Gastrocnemius medialis (tissue), 4 donors: ENCODE measurements around the gene KCNIP4. TPM values are rescaled to one million over a fixed set of nuclear protein-coding genes. Genes with fewer than 3 reads are reported as not detected.

Source experiments
- ATAC-seq, 2 donors: fragments of 150-250 bp; one replicate each; pipeline ENCODE4 v1.9.1; 2016
- DNase-seq, 2 donors: peaks; one replicate each; pipeline ENCODE4 v3.0.0-alpha.2; 2019
- H3K27ac ChIP-seq, 4 donors: fragments of 200-600 bp; sonication (generic); 1 replicate in 1 of 4; 2 replicates in 3 of 4; pipeline ENCODE4 v1.5.1; 2016 to 2018; ENCODE audit warnings: mild to moderate bottlenecking in 2 of 4, moderate library complexity in 1 of 4
- H3K27me3 ChIP-seq, 3 donors: fragments of 200-600 bp; sonication (generic) in 2 of 3; 1 replicate in 1 of 3; 2 replicates in 2 of 3; pipeline versions ENCODE4 v1.5.1 to v1.6.0; 2016 to 2019; ENCODE audit warnings: mild to moderate bottlenecking in 1 of 3, moderate library complexity in 1 of 3
- H3K36me3 ChIP-seq, 2 donors: fragments of 200-600 bp; sonication (generic) in 1 of 2; one replicate each; pipeline ENCODE4 v1.5.1; 2017 to 2018
- H3K4me1 ChIP-seq, 2 donors: fragments of 200-600 bp; sonication (generic) in 1 of 2; one replicate each; pipeline ENCODE4 v1.5.1; 2016 to 2017; ENCODE audit warnings: mild to moderate bottlenecking in 2 of 2
- H3K4me3 ChIP-seq, 4 donors: fragments of 200-600 bp; sonication (generic) in 3 of 4; 1 replicate in 1 of 4; 2 replicates in 3 of 4; pipeline ENCODE4 v1.5.1; 2016 to 2019; ENCODE audit warnings: mild to moderate bottlenecking in 2 of 4
- H3K9me3 ChIP-seq, 3 donors: fragments of 200-600 bp; sonication (generic) in 2 of 3; 1 replicate in 1 of 3; 2 replicates in 2 of 3; pipeline ENCODE4 v1.5.1; 2016 to 2019
- POLR2A ChIP-seq, 2 donors: fragments of 450-650 bp; IDR thresholded peaks; one replicate each; pipeline ENCODE4 v1.6.1; 2017; ENCODE audit warnings: antibody characterized with exemption in 2 of 2, mild to moderate bottlenecking in 2 of 2, moderate library complexity in 2 of 2
- in situ Hi-C, 4 donors: fragments of 200-750 bp; cut with MboI; loops; one replicate each; pipeline versions ENCODE4 v1.15.0 to v1.8.0; 2017; ENCODE audit warnings: low sequenced_read_pairs in 4 of 4
- intact Hi-C: fragments of 100-400 bp; cut with DNase I; formaldehyde crosslinking; loops from one replicate; pipeline ENCODE4 v1.15.1; 2023; ENCODE audit warnings: low total_unique reads
- total RNA-seq, 4 donors: library from RNA; depleted of rRNA; stranded (reverse); fragments of >200 nt; gene quantifications; one replicate each; pipeline versions ENCODE4 v1.1.0 to v1.2.3, GENCODE V29; 2016
- TF ChIP-seq, protein P1 (sequence below), 5 experiments: fragments of 450-650 bp in 3 of 5; fragments of 200-600 bp in 2 of 5; sonication (generic) in 2 of 5; IDR thresholded peaks in 4 of 5; conservative IDR thresholded peaks in 1 of 5; 1 replicate in 4 of 5; 2 replicates in 1 of 5; pipeline ENCODE4 v1.5.1; 2016 to 2019; ENCODE audit warnings: antibody characterized with exemption in 5 of 5, mild to moderate bottlenecking in 3 of 5, moderate library complexity in 3 of 5

Gene KCNIP4
- total RNA-seq, 4 donors from 2014 or later: not detected

DNA sequence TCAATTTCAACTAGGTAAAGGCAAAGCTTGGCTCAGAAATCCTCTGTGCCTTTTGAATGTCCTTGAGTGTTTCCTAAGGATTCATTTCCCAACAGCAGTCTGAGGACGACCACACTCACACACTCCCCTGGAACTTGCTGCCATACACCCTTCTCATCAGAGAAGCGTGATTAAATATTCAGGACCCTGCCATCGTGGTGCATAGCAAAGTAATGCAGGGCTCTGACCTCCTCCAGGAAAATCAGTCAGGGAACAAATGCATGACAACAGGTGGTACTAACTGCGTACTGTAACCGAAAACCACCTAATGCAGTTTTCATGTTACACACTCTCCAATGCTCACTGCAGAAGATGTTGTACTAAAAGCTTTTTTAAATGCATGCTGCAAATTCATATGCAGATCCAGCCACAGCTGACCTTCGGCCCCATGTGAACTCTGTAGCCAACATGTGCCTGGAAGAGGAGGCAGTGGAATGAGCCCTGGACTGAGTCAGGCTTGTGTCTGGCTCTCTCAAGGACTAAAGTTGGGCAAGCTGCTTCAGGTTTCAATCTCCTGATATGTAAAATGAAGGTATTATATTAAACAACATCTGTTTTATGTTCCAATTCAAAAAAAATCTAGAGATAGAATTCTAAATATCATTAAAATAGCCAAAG lies 238.3 kb downstream of the KCNIP4 start:
- Histone ChIP-seq H3K36me3 (no peaks in the 10 kb centered on the region), H3K27ac (no peak overlapping the region), H3K27me3 (no peaks in the 10 kb centered on the region), H3K4me1 (no peaks in the 10 kb centered on the region), H3K4me3 (no peak overlapping the region), H3K9me3 (no peaks in the 10 kb centered on the region)
- DNase-seq (no peak), ATAC-seq (no peak)
- TF ChIP-seq, protein P1, sequence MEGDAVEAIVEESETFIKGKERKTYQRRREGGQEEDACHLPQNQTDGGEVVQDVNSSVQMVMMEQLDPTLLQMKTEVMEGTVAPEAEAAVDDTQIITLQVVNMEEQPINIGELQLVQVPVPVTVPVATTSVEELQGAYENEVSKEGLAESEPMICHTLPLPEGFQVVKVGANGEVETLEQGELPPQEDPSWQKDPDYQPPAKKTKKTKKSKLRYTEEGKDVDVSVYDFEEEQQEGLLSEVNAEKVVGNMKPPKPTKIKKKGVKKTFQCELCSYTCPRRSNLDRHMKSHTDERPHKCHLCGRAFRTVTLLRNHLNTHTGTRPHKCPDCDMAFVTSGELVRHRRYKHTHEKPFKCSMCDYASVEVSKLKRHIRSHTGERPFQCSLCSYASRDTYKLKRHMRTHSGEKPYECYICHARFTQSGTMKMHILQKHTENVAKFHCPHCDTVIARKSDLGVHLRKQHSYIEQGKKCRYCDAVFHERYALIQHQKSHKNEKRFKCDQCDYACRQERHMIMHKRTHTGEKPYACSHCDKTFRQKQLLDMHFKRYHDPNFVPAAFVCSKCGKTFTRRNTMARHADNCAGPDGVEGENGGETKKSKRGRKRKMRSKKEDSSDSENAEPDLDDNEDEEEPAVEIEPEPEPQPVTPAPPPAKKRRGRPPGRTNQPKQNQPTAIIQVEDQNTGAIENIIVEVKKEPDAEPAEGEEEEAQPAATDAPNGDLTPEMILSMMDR (IDR thresholded peaks at IDR 0.05 in 4 of 5, conservative IDR thresholded peaks at IDR 0.05 in 1 of 5): no peak
- no peak for TF ChIP-seq POLR2A (IDR thresholded peaks at IDR 0.05)
- intact Hi-C loops: no loop called here
- in situ Hi-C loops: no loop called here

DNA sequence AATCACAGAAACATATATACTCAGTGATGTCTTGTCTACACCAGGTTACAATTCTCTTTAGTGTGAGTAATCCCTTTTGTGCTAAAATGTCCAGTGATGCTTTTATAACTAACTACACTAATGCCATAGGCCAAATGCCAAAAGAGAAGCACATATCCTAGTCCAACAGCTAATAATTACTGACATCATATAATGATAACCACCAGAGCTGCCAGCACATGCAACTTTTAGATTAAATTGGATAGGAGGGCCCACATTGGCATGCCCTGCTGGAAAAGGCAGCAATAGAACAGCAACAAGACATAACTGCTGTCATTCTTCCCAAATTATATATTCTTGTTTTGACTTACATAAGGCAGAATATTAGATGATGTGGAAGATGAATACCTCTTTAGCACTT lies 238.8 kb downstream of the KCNIP4 start:
- H3K27me3 ChIP-seq: no peaks in the 10 kb centered on the region
- no peak for DNase-seq
- H3K4me3 ChIP-seq: no peak overlapping the region
- TF ChIP-seq POLR2A (IDR thresholded peaks at IDR 0.05): no peak
- TF ChIP-seq, protein P1 (IDR thresholded peaks at IDR 0.05 in 4 of 5, conservative IDR thresholded peaks at IDR 0.05 in 1 of 5): no peak
- H3K27ac ChIP-seq: no peak overlapping the region
- no peaks in the 10 kb centered on the region for H3K36me3 ChIP-seq
- intact Hi-C loops: no loop called here
- in situ Hi-C loops: no loop called here
- H3K4me1 ChIP-seq: no peaks in the 10 kb centered on the region
- H3K9me3 ChIP-seq: no peaks in the 10 kb centered on the region
- ATAC-seq: no peak

GRCh38 chr4:21709031-21709430 lies 239.5 kb downstream of the KCNIP4 start:
- ATAC-seq: no peak
- DNase-seq: no peak
- no peak overlapping the region for H3K4me3 ChIP-seq
- intact Hi-C loops: no loop called here
- TF ChIP-seq POLR2A (IDR thresholded peaks at IDR 0.05): no peak
- TF ChIP-seq, protein P1 (IDR thresholded peaks at IDR 0.05 in 4 of 5, conservative IDR thresholded peaks at IDR 0.05 in 1 of 5): no peak
- H3K36me3 ChIP-seq: no peaks in the 10 kb centered on the region
- no peak overlapping the region for H3K27ac ChIP-seq
- H3K9me3 ChIP-seq: no peaks in the 10 kb centered on the region
- H3K4me1 ChIP-seq: no peaks in the 10 kb centered on the region
- in situ Hi-C loops: no loop called here
- no peaks in the 10 kb centered on the region for H3K27me3 ChIP-seq

GRCh38 chr4:21699446-21699845 lies 249.1 kb downstream of the KCNIP4 start:
- no peak for ATAC-seq
- no peak for TF ChIP-seq POLR2A (IDR thresholded peaks at IDR 0.05)
- TF ChIP-seq, protein P1 (IDR thresholded peaks at IDR 0.05 in 4 of 5, conservative IDR thresholded peaks at IDR 0.05 in 1 of 5): no peak
- intact Hi-C loops: no loop called here

DNA sequence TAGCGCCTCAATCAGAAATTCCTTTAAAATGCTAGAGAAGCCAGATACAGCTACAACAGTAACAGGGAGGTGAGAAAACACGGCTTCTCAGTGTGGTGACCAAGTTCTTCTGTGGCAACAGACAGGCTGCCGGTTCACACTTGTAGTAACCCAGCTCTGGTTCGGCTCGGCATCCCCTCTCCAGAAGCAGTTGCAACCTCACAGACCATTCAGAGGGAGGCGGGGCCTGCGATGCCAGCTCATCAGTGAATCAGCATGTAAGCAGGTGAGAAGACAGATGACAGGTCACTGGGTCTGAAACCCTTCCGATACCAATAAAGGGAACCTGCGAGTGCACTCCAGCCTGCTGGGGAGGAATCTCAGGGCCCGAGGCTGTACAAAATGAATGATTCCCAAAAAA lies 251.0 kb downstream of the KCNIP4 start:
- Histone ChIP-seq H3K27me3 (no peaks in the 10 kb centered on the region), H3K27ac (no peak overlapping the region), H3K36me3 (no peaks in the 10 kb centered on the region), H3K4me1 (no peaks in the 10 kb centered on the region), H3K9me3 (no peaks in the 10 kb centered on the region), H3K4me3 (no peak overlapping the region)
- ATAC-seq (no peak), DNase-seq (no peak)
- in situ Hi-C loops: no loop called here
- TF ChIP-seq, protein P1 (IDR thresholded peaks at IDR 0.05 in 4 of 5, conservative IDR thresholded peaks at IDR 0.05 in 1 of 5): no peak
- intact Hi-C loops: no loop called here

More at GRCh38 chr4:21699446-21699845, 249.1 kb downstream of the KCNIP4 start:
- no peaks in the 10 kb centered on the region for H3K27me3 ChIP-seq
- in situ Hi-C loops: no loop called here
- H3K4me1 ChIP-seq: no peaks in the 10 kb centered on the region
- H3K9me3 ChIP-seq: no peaks in the 10 kb centered on the region
- H3K36me3 ChIP-seq: no peaks in the 10 kb centered on the region
- no peak overlapping the region for H3K27ac ChIP-seq
- no peak overlapping the region for H3K4me3 ChIP-seq
- no peak for DNase-seq
